Measurements from ENCODE around the gene CCDC63. TPM values are rescaled to one million over a fixed set of nuclear protein-coding genes. Genes with fewer than 3 reads are reported as not detected.
A peak's percentile ranks its signal among the peaks of the same experiment; 100 is the strongest.

CCDC63 gene
- total and polyA plus RNA-seq, 2 donors (not counting 3 experiments of a cell fraction or from before 2014, with no cell fraction given), result not detected

GRCh38 chr12:110916295-110916875 lies 69.6 kb downstream of the CCDC63 start:
- CTCF ChIA-PET, result interaction anchor here (1.3 kb wide), 1 partner anchor 382 kb away, joined by 4 read pairs; no protein-coding TSS in a partner anchor

GRCh38 chr12:110917467-110917866 lies 70.7 kb downstream of the CCDC63 start:
- Histone ChIP-seq H3K27me3 (ENCODE audit: control insufficient read depth in 2 of 2, insufficient read depth in 2 of 2, low read length in 2 of 2) (no peaks in the 10 kb centered on the region), H3K4me2 (ENCODE audit: insufficient read depth, low read length) (peak overlapping the region; percentile 1), H4K20me1 (replicated peaks; ENCODE audit: control insufficient read depth, extremely low read depth, insufficient read depth, low read length) (no peaks in the 10 kb centered on the region), H3K36me3 (ENCODE audit: control insufficient read depth in 2 of 2, extremely low read depth in 1 of 2, insufficient read depth in 2 of 2, low read length in 2 of 2) (no peaks in the 10 kb centered on the region), H3K4me1 (ENCODE audit: control insufficient read depth, extremely low read depth, insufficient read depth, low read length) (peaks cover 17% of the 10 kb centered on the region), H3K79me2 (ENCODE audit: control insufficient read depth, insufficient read depth, low read length) (no peaks in the 10 kb centered on the region), H3K9me3 (replicated peaks; ENCODE audit: control insufficient read depth, insufficient read depth, low read length) (no peaks in the 10 kb centered on the region), H3K27ac (ENCODE audit: insufficient read depth, low read depth, low read length) (peak overlapping the region; percentile 77), H3K9ac (replicated peaks; ENCODE audit: extremely low read depth, insufficient read depth, low read length) (peak overlapping the region; percentile 60), H3K9me1 (replicated peaks; ENCODE audit: control insufficient read depth, extremely low read depth, insufficient read depth, low read length) (no peaks in the 10 kb centered on the region), H3K4me3 (replicated peaks in 1 of 3; ENCODE audit: insufficient read depth in 1 of 3, low read depth in 1 of 3, low read length in 3 of 3) (no peak overlapping the region), H2AFZ (ENCODE audit: low read depth, low read length) (no peak overlapping the region)
- intact Hi-C loops (cut with micrococcal nuclease) (loop anchor here (1.0 kb wide), 1 partner anchor 23 kb away; no protein-coding TSS in a partner anchor), dilution Hi-C loops (cut with MboI; ENCODE audit: extremely low pct_ligation_motif_present, low sequenced_read_pairs) (no loop called here)
- FAIRE-seq, result peak; percentile 93
- CTCF ChIA-PET, result interaction anchor here (0.7 to 1.3 kb wide), 4 partner anchors 20 to 381 kb away, joined by 3 to 8 read pairs (median 4); no protein-coding TSS in a partner anchor
- BruUV-seq (replicated peaks), result no TSS peak
- DNase-seq (ENCODE audit: low read depth, low spot score), result peak; percentile 69
- TF ChIP-seq FOS (IDR thresholded peaks at IDR 0.05; ENCODE audit: borderline replicate concordance, insufficient read depth, low read length) (peak; percentile 81), EZH2 (IDR thresholded peaks at IDR 0.05; ENCODE audit: borderline replicate concordance, low read depth, low read length, severe bottlenecking) (no peak), MYC (IDR thresholded peaks at IDR 0.05; ENCODE audit: low read depth, low read length) (no peak), POLR2AphosphoS5 (IDR thresholded peaks at IDR 0.05; ENCODE audit: insufficient read depth, low read depth, low read length) (peak; percentile 58), POLR2A (IDR thresholded peaks at IDR 0.05; ENCODE audit: low read depth, low read length) (no peak), JUN (IDR thresholded peaks at IDR 0.05; ENCODE audit: borderline replicate concordance, insufficient read depth, insufficient read length, low read depth) (peak; percentile 76), GATA2 (IDR thresholded peaks at IDR 0.05; ENCODE audit: insufficient read depth, insufficient read length, low read depth, low read length) (peak; percentile 59)
- TF ChIP-seq, protein P1, sequence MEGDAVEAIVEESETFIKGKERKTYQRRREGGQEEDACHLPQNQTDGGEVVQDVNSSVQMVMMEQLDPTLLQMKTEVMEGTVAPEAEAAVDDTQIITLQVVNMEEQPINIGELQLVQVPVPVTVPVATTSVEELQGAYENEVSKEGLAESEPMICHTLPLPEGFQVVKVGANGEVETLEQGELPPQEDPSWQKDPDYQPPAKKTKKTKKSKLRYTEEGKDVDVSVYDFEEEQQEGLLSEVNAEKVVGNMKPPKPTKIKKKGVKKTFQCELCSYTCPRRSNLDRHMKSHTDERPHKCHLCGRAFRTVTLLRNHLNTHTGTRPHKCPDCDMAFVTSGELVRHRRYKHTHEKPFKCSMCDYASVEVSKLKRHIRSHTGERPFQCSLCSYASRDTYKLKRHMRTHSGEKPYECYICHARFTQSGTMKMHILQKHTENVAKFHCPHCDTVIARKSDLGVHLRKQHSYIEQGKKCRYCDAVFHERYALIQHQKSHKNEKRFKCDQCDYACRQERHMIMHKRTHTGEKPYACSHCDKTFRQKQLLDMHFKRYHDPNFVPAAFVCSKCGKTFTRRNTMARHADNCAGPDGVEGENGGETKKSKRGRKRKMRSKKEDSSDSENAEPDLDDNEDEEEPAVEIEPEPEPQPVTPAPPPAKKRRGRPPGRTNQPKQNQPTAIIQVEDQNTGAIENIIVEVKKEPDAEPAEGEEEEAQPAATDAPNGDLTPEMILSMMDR (IDR thresholded peaks at IDR 0.05; ENCODE audit: extremely low read depth in 1 of 2, insufficient read depth in 1 of 2, low read depth in 1 of 2, low read length in 2 of 2), result no peak
- POLR2A ChIA-PET, result interaction anchor here (1.2 kb wide), 1 partner anchor 21 kb away, joined by 5 read pairs; no protein-coding TSS in a partner anchor

More at GRCh38 chr12:110916295-110916875, 69.6 kb downstream of the CCDC63 start:
- BruUV-seq (replicated peaks), result no TSS peak
- POLR2A ChIA-PET, result interaction anchor here (0.6 to 1.2 kb wide), 2 partner anchors 16 to 20 kb away, joined by 3 to 5 read pairs; no protein-coding TSS in a partner anchor
- H3K27ac ChIP-seq (ENCODE audit: insufficient read depth, low read depth, low read length), result peak overlapping the region; percentile 77
- no peak overlapping the region for H3K4me3 ChIP-seq (replicated peaks in 1 of 3; ENCODE audit: insufficient read depth in 1 of 3, low read depth in 1 of 3, low read length in 3 of 3)
- no peak overlapping the region for H3K4me2 ChIP-seq (ENCODE audit: insufficient read depth, low read length)
- H3K9me3 ChIP-seq (replicated peaks; ENCODE audit: control insufficient read depth, insufficient read depth, low read length), result no peaks in the 10 kb centered on the region
- no peaks in the 10 kb centered on the region for H4K20me1 ChIP-seq (replicated peaks; ENCODE audit: control insufficient read depth, extremely low read depth, insufficient read depth, low read length)
- no peaks in the 10 kb centered on the region for H3K36me3 ChIP-seq (ENCODE audit: control insufficient read depth in 2 of 2, extremely low read depth in 1 of 2, insufficient read depth in 2 of 2, low read length in 2 of 2)
- H3K9me1 ChIP-seq (replicated peaks; ENCODE audit: control insufficient read depth, extremely low read depth, insufficient read depth, low read length), result no peaks in the 10 kb centered on the region
- DNase-seq (ENCODE audit: low read depth, low spot score) (no peak), FAIRE-seq (no peak)
- H3K4me1 ChIP-seq (ENCODE audit: control insufficient read depth, extremely low read depth, insufficient read depth, low read length), result peaks cover 17% of the 10 kb centered on the region
- no peak overlapping the region for H3K9ac ChIP-seq (replicated peaks; ENCODE audit: extremely low read depth, insufficient read depth, low read length)
- intact Hi-C loops (cut with micrococcal nuclease), result no loop called here
- H3K79me2 ChIP-seq (ENCODE audit: control insufficient read depth, insufficient read depth, low read length), result no peaks in the 10 kb centered on the region
- dilution Hi-C loops (cut with MboI; ENCODE audit: extremely low pct_ligation_motif_present, low sequenced_read_pairs), result no loop called here
- H2AFZ ChIP-seq (ENCODE audit: low read depth, low read length), result no peak overlapping the region
- TF ChIP-seq FOS (IDR thresholded peaks at IDR 0.05; ENCODE audit: borderline replicate concordance, insufficient read depth, low read length) (peak; percentile 11), POLR2AphosphoS5 (IDR thresholded peaks at IDR 0.05; ENCODE audit: insufficient read depth, low read depth, low read length) (no peak)
- H3K27me3 ChIP-seq (ENCODE audit: control insufficient read depth in 2 of 2, insufficient read depth in 2 of 2, low read length in 2 of 2), result no peaks in the 10 kb centered on the region

All from endothelial cell of umbilical vein (primary cell).